GM12878 (cell line): ENCODE data around the gene PIM2. TPM values are rescaled to one million over a fixed set of nuclear protein-coding genes. Genes with fewer than 3 reads are reported as not detected.

Experiments used
- BRCA1 ChIP-seq: IDR thresholded peaks from 2 replicates; pipeline ENCODE4 v1.6.1; 2011; ENCODE audit warnings: low read depth, low read length, improper control_type of control experiment
- CREB1 ChIP-seq: IDR thresholded peaks from 2 replicates; pipeline ENCODE4 v1.6.1; 2012; ENCODE audit warnings: low read depth, mild to moderate bottlenecking, inconsistent platforms
- CREM ChIP-seq: IDR thresholded peaks from 2 replicates; pipeline ENCODE4 v1.6.1; 2014; ENCODE audit warnings: antibody characterized with exemption, low read depth
- DPF2 ChIP-seq: fragments of 450-650 bp; IDR thresholded peaks from 2 replicates; pipeline ENCODE4 v1.6.1; 2017; ENCODE audit warnings: mild to moderate bottlenecking
- EED ChIP-seq: sonication (generic); IDR thresholded peaks from 2 replicates; pipeline ENCODE4 v1.6.1; 2016; ENCODE audit warnings: antibody characterized with exemption, low read depth
- IKZF1 ChIP-seq: fragments of 450-650 bp; conservative IDR thresholded peaks from 2 replicates; pipeline ENCODE4 v1.6.1; 2017; ENCODE audit warnings: antibody characterized with exemption, mild to moderate bottlenecking
- MEF2B ChIP-seq: fragments of 450-650 bp; IDR thresholded peaks from 2 replicates; pipeline ENCODE4 v1.6.1; 2018; ENCODE audit warnings: mild to moderate bottlenecking, moderate library complexity; ENCODE audit not compliant: partially characterized antibody, poor library complexity, severe bottlenecking
- MTA2 ChIP-seq: fragments of 450-650 bp; IDR thresholded peaks from 2 replicates; pipeline ENCODE4 v1.6.1; 2016; ENCODE audit warnings: low read depth, mild to moderate bottlenecking, moderate library complexity
- NFXL1 ChIP-seq: fragments of 450-650 bp; IDR thresholded peaks from 2 replicates; pipeline ENCODE4 v1.6.1; 2017; ENCODE audit warnings: antibody characterized with exemption, mild to moderate bottlenecking, borderline replicate concordance
- NR2F1 ChIP-seq: fragments of 450-650 bp; conservative IDR thresholded peaks from 2 replicates; pipeline ENCODE4 v1.6.1; 2017; ENCODE audit warnings: mild to moderate bottlenecking
- NRF1 ChIP-seq: conservative IDR thresholded peaks from 2 replicates; pipeline ENCODE4 v1.6.1; 2011; ENCODE audit warnings: mild to moderate bottlenecking, low read depth, low read length, improper control_type of control experiment
- PAX5 ChIP-seq: IDR thresholded peaks from 2 replicates; pipeline ENCODE4 v1.6.1; 2011; ENCODE audit warnings: low read depth, low read length, borderline replicate concordance
- PAX8 ChIP-seq: fragments of 450-650 bp; IDR thresholded peaks from 2 replicates; pipeline ENCODE4 v1.6.1; 2017; ENCODE audit warnings: mild to moderate bottlenecking, moderate library complexity
- PML ChIP-seq: IDR thresholded peaks from 2 replicates; pipeline ENCODE4 v1.6.1; 2012; ENCODE audit warnings: low read length, inconsistent platforms
- POLR2AphosphoS5 ChIP-seq: IDR thresholded peaks from 2 replicates; pipeline ENCODE4 v1.6.1; 2011; ENCODE audit warnings: mild to moderate bottlenecking, low read length, inconsistent platforms
- SMC3 ChIP-seq: IDR thresholded peaks from 2 replicates; pipeline ENCODE4 v1.6.1; 2011; ENCODE audit warnings: low read length, improper control_type of control experiment, borderline replicate concordance
- STAT3 ChIP-seq: IDR thresholded peaks from 2 replicates; pipeline ENCODE4 v1.6.1; 2011; ENCODE audit warnings: low read depth, low read length, improper control_type of control experiment
- TCF12 ChIP-seq: IDR thresholded peaks from 2 replicates; pipeline ENCODE4 v1.6.1; 2011; ENCODE audit warnings: low read depth, mild to moderate bottlenecking, low read length
- TCF7 ChIP-seq: IDR thresholded peaks from 2 replicates; pipeline ENCODE4 v1.6.1; 2014; ENCODE audit warnings: antibody characterized with exemption, borderline replicate concordance
- ZNF24 ChIP-seq: fragments of 450-650 bp; IDR thresholded peaks from 2 replicates; pipeline ENCODE4 v1.6.1; 2017; ENCODE audit warnings: antibody characterized with exemption, mild to moderate bottlenecking
- ZZZ3 ChIP-seq: IDR thresholded peaks from 2 replicates; pipeline ENCODE4 v1.6.1; 2011; ENCODE audit warnings: low read depth; ENCODE audit not compliant: control insufficient read depth, insufficient read length
- polyA plus RNA-seq, 11 experiments: library from polyadenylated mRNA; depleted of rRNA in 4 of 11; unstranded in 6 of 11; stranded (reverse) in 5 of 11; fragments of >200 nt; fragmentation: Nextera tagmentation in 4 of 11; fragmentation: Illumina TruSeq in 1 of 11; extraction: Ambion mirVana in 4 of 11; extraction: Trizol in 1 of 11; gene quantifications; 1 replicate in 1 of 11; 2 replicates in 10 of 11; pipeline versions ENCODE4 v1.2.1 to v1.2.3, GENCODE V29; 2011 to 2016; ENCODE audit warnings: inconsistent platforms in 2 of 11, missing spikeins in 2 of 11, low read depth in 1 of 11
- total RNA-seq, 4 experiments: library from RNA; depleted of rRNA in 3 of 4; stranded (reverse); fragments of >200 nt in 3 of 4; fragmentation: Illumina TruSeq in 1 of 4; extraction: Trizol in 1 of 4; gene quantifications; 2 replicates each; pipeline versions ENCODE4 v1.2.1 to v1.2.3, GENCODE V29; 2013 to 2021
- TF ChIP-seq, protein P1 (sequence below): IDR thresholded peaks from 2 replicates; pipeline ENCODE4 v1.6.1; 2011; ENCODE audit warnings: borderline replicate concordance, low read depth, mild to moderate bottlenecking, moderate library complexity, low read length; ENCODE audit not compliant: insufficient read depth, poor library complexity, severe bottlenecking
- TF ChIP-seq, protein P2 (sequence below): IDR thresholded peaks from 2 replicates; pipeline ENCODE4 v1.6.1; 2012; ENCODE audit warnings: low read depth, low read length, improper control_type of control experiment
- TF ChIP-seq, protein P3 (sequence below): fragments of 150-350 bp; IDR thresholded peaks from 2 replicates; pipeline ENCODE4 v1.6.1; 2016; ENCODE audit warnings: low read depth, low read length
- TF ChIP-seq, protein P4 (sequence below): fragments of 450-650 bp; IDR thresholded peaks from 2 replicates; pipeline ENCODE4 v1.6.1; 2017; ENCODE audit warnings: borderline replicate concordance

PIM2 gene
- total and polyA plus RNA-seq, 10 of the 15 experiments (the other 5 are each of a cell fraction or from before 2014, with no cell fraction given), result 19.2 to 96.8 (median 32.3) TPM

DNA sequence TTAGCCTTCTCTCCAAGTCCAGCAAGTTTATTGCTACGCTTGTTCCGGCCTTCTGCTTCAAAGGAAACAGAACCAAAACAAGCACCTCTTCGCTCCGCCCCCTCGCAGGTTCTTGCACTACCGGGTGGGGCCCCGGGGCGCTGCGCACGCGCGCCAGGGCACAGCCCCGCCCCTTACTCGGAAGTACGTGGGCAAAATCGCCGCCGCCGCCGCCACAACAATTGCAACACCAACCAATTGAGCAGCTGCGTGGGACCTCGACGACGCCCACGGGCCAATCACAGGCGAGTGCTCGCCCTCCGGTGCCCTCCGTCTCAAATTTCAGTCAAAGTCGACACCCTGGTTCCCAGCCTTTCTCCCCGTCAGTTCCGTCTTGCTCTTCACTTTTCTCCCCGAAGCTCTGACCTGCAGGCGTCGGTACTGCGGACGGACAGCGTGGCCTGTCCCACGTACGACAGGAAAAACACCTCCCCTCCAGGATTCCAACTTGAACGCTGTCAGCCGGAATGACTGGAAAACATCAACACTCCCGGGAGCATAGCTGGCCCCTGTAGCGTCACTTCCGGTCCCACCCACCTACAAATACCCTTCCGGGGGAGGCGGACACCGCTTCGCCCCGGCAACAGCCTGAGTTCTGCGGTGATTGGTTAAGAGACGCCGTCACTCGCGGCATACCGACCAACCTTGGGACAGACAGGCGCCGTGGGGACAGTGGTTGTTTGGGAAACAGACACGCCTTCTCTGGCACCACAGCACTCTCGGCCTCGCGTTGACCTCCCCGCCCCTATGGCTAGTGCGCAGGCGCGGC lies 39.2 kb upstream of the PIM2 start (continued):
- TF ChIP-seq IKZF1, result peak; percentile 61
- TF ChIP-seq, protein P1, sequence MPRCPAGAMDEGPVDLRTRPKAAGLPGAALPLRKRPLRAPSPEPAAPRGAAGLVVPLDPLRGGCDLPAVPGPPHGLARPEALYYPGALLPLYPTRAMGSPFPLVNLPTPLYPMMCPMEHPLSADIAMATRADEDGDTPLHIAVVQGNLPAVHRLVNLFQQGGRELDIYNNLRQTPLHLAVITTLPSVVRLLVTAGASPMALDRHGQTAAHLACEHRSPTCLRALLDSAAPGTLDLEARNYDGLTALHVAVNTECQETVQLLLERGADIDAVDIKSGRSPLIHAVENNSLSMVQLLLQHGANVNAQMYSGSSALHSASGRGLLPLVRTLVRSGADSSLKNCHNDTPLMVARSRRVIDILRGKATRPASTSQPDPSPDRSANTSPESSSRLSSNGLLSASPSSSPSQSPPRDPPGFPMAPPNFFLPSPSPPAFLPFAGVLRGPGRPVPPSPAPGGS, result no peak
- no peak; the same call in 1 of the 2 replicates for TF ChIP-seq DPF2
- peak; percentile 82; the same call in 1 of the 2 replicates for TF ChIP-seq POLR2AphosphoS5
- TF ChIP-seq TCF12, result no peak
- peak; percentile 89 for TF ChIP-seq CREM
- TF ChIP-seq MEF2B, result peak; percentile 20
- TF ChIP-seq, protein P2, sequence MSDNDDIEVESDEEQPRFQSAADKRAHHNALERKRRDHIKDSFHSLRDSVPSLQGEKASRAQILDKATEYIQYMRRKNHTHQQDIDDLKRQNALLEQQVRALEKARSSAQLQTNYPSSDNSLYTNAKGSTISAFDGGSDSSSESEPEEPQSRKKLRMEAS, result no peak
- TF ChIP-seq EED, result no peak
- TF ChIP-seq PAX8, result no peak
- no peak for TF ChIP-seq SMC3
- peak; percentile 57; the same call in 1 of the 2 replicates for TF ChIP-seq PML
- no peak for TF ChIP-seq ZNF24
- TF ChIP-seq NR2F1, result peak; percentile 50
- TF ChIP-seq CREB1, result peak; percentile 91
- TF ChIP-seq NFXL1, result no peak
- TF ChIP-seq BRCA1, result no peak
- TF ChIP-seq, protein P3, sequence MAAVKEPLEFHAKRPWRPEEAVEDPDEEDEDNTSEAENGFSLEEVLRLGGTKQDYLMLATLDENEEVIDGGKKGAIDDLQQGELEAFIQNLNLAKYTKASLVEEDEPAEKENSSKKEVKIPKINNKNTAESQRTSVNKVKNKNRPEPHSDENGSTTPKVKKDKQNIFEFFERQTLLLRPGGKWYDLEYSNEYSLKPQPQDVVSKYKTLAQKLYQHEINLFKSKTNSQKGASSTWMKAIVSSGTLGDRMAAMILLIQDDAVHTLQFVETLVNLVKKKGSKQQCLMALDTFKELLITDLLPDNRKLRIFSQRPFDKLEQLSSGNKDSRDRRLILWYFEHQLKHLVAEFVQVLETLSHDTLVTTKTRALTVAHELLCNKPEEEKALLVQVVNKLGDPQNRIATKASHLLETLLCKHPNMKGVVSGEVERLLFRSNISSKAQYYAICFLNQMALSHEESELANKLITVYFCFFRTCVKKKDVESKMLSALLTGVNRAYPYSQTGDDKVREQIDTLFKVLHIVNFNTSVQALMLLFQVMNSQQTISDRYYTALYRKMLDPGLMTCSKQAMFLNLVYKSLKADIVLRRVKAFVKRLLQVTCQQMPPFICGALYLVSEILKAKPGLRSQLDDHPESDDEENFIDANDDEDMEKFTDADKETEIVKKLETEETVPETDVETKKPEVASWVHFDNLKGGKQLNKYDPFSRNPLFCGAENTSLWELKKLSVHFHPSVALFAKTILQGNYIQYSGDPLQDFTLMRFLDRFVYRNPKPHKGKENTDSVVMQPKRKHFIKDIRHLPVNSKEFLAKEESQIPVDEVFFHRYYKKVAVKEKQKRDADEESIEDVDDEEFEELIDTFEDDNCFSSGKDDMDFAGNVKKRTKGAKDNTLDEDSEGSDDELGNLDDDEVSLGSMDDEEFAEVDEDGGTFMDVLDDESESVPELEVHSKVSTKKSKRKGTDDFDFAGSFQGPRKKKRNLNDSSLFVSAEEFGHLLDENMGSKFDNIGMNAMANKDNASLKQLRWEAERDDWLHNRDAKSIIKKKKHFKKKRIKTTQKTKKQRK, result 0 out of 2 replicates have a peak, but pooled peaks have one; percentile 21
- 0 out of 2 replicates have a peak, but pooled peaks have one; percentile 25 for TF ChIP-seq PAX5
- TF ChIP-seq MTA2, result no peak
- TF ChIP-seq, protein P4, sequence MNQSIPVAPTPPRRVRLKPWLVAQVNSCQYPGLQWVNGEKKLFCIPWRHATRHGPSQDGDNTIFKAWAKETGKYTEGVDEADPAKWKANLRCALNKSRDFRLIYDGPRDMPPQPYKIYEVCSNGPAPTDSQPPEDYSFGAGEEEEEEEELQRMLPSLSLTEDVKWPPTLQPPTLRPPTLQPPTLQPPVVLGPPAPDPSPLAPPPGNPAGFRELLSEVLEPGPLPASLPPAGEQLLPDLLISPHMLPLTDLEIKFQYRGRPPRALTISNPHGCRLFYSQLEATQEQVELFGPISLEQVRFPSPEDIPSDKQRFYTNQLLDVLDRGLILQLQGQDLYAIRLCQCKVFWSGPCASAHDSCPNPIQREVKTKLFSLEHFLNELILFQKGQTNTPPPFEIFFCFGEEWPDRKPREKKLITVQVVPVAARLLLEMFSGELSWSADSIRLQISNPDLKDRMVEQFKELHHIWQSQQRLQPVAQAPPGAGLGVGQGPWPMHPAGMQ, result no peak
- peak; percentile 66 for TF ChIP-seq NRF1
- TF ChIP-seq ZZZ3, result no peak
- TF ChIP-seq STAT3, result no peak
- no peak for TF ChIP-seq TCF7
